T-helper 17 cell (primary cell): ENCODE data around the gene SGPL1. TPM values are rescaled to one million over a fixed set of nuclear protein-coding genes. Genes with fewer than 3 reads are reported as not detected.
"Not testable (repeated sequence)": the region's sequence is repeated elsewhere in the genome, so short reads cannot be mapped to it uniquely, and the experiment has no call there.

ENCODE experiments used
- ATAC-seq: fragments of 150-1000 bp; cut with Tn5 transposase; 2 replicates; pipeline ENCODE4 v1.10.0; 2021; ENCODE audit warnings: mild to moderate bottlenecking, moderate library complexity
- DNase-seq, 3 donors: peaks; one replicate each; pipeline versions ENCODE4 v3.0.0 to v3.0.0-alpha.2; 2020 to 2021
- H3K9me3 ChIP-seq: one replicate; pipeline ENCODE4 v1.7.0; 2013; ENCODE audit warnings: low read length, mild to moderate bottlenecking; ENCODE audit not compliant: control insufficient read depth, poor library complexity, severe bottlenecking
- H3K27ac Mint-ChIP-seq: one replicate; pipeline ENCODE4 v1.8.0; 2022; ENCODE audit warnings: mild to moderate bottlenecking, moderate library complexity, mixed read lengths
- H3K27me3 Mint-ChIP-seq: one replicate; pipeline ENCODE4 v1.8.0; 2022; ENCODE audit warnings: mixed read lengths
- H3K36me3 Mint-ChIP-seq: one replicate; pipeline ENCODE4 v1.8.0; 2022; ENCODE audit warnings: low read depth, mixed read lengths
- H3K4me1 Mint-ChIP-seq: one replicate; pipeline ENCODE4 v1.8.0; 2022; ENCODE audit warnings: mild to moderate bottlenecking, mixed read lengths
- H3K4me3 Mint-ChIP-seq: one replicate; pipeline ENCODE4 v1.8.0; 2022; ENCODE audit warnings: mild to moderate bottlenecking, moderate library complexity, mixed read lengths
- total RNA-seq, 4 donors: library from RNA in 2 of 4; stranded (reverse) in 2 of 4; gene quantifications; one replicate each; pipeline ENCODE4 v1.2.3 and lab custom pipeline; 2022 to 2026

SGPL1 gene
- total RNA-seq, 2 donors from 2014 or later: 21.5 to 22.8 TPM

GRCh38 chr10:70915206-70915605, 99.5 kb downstream of the SGPL1 start:
- no peaks in the 10 kb centered on the region for H3K9me3 ChIP-seq
- DNase-seq (peak in 1 of 3 donors; percentile 3), ATAC-seq (no peak)
- no peak overlapping the region for H3K27ac Mint-ChIP-seq
- H3K27me3 Mint-ChIP-seq: peaks cover 34% of the 10 kb centered on the region
- no peak overlapping the region for H3K4me3 Mint-ChIP-seq
- no peaks in the 10 kb centered on the region for H3K36me3 Mint-ChIP-seq
- H3K4me1 Mint-ChIP-seq: no peaks in the 10 kb centered on the region

DNA sequence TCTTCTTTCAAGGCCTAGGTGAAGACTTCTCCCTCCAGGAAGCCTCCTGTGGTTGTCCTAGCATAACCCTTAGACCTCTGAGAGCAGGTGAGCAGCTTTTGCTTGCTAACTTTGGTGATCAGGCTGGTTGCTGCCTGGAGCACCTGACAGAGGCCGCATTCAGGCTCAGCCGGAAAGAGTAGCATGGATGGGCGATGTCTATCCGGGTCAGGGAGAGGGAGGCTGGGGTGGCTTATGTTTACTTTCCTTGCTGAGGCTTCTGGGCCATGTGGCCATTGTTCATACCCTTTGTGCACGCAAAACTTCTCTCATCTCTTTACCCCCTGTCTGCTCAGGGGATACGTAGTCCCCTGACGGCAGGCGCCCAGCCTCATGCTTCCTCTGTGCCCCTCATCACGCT, 100.1 kb downstream of the SGPL1 start:
- Mint-ChIP-seq H3K4me1 (no peaks in the 10 kb centered on the region), H3K27ac (no peak overlapping the region), H3K36me3 (no peaks in the 10 kb centered on the region), H3K27me3 (peaks cover 34% of the 10 kb centered on the region), H3K4me3 (no peak overlapping the region)
- H3K9me3 ChIP-seq: no peaks in the 10 kb centered on the region
- no peak for DNase-seq
- no peak for ATAC-seq

- no peak for DNase-seq
- Mint-ChIP-seq H3K27me3 (peaks cover 34% of the 10 kb centered on the region), H3K4me1 (no peaks in the 10 kb centered on the region), H3K36me3 (no peaks in the 10 kb centered on the region), H3K27ac (no peak overlapping the region), H3K4me3 (no peak overlapping the region)
- no peak for ATAC-seq
- no peaks in the 10 kb centered on the region for H3K9me3 ChIP-seq
Measured at GRCh38 chr10:70916241-70916640, 100.5 kb downstream of the SGPL1 start.

DNA sequence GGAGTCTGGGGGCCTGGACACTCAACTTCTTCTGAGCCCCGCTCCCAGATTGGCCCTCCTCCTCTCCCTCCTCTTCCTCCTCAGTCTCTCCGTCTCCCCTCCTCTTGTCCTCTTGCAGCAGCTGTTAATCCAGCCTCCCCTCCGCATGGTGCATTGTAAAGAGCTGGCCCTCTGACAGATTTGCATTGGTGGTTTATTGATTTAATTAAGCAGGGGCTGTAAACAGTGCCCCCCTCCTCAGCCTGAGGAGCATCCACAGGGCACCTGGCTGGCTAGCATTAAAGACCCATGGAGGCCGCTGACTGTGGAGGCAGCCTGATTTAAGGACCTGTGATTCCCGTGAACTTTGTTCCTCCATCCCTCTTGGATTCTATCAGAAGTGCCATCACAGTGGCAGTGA, 101.5 kb downstream of the SGPL1 start:
- no peak overlapping the region for H3K27ac Mint-ChIP-seq

GRCh38 chr10:70917635-70918034, 101.9 kb downstream of the SGPL1 start:
- no peaks in the 10 kb centered on the region for H3K4me1 Mint-ChIP-seq
- DNase-seq (no peak), ATAC-seq (no peak)
- H3K27me3 Mint-ChIP-seq: peaks cover 43% of the 10 kb centered on the region
- no peak overlapping the region for H3K27ac Mint-ChIP-seq
- H3K4me3 Mint-ChIP-seq: no peak overlapping the region
- H3K9me3 ChIP-seq: no peaks in the 10 kb centered on the region
- H3K36me3 Mint-ChIP-seq: no peaks in the 10 kb centered on the region

More for the DNA sequence above, 101.5 kb downstream of the SGPL1 start:
- ATAC-seq (no peak), DNase-seq (no peak)
- H3K9me3 ChIP-seq: no peaks in the 10 kb centered on the region
- no peaks in the 10 kb centered on the region for H3K36me3 Mint-ChIP-seq
- no peaks in the 10 kb centered on the region for H3K4me1 Mint-ChIP-seq
- peaks cover 41% of the 10 kb centered on the region for H3K27me3 Mint-ChIP-seq
- H3K4me3 Mint-ChIP-seq: no peak overlapping the region

- no peak for ATAC-seq
- H3K36me3 Mint-ChIP-seq: no peaks in the 10 kb centered on the region
- H3K27ac Mint-ChIP-seq: no peak overlapping the region
- no peak overlapping the region for H3K4me3 Mint-ChIP-seq
- DNase-seq: no peak
- no peaks in the 10 kb centered on the region for H3K9me3 ChIP-seq
- no peaks in the 10 kb centered on the region for H3K4me1 Mint-ChIP-seq
- H3K27me3 Mint-ChIP-seq: peaks cover 43% of the 10 kb centered on the region
Measured at GRCh38 chr10:70918851-70919530, 103.2 kb downstream of the SGPL1 start.

DNA sequence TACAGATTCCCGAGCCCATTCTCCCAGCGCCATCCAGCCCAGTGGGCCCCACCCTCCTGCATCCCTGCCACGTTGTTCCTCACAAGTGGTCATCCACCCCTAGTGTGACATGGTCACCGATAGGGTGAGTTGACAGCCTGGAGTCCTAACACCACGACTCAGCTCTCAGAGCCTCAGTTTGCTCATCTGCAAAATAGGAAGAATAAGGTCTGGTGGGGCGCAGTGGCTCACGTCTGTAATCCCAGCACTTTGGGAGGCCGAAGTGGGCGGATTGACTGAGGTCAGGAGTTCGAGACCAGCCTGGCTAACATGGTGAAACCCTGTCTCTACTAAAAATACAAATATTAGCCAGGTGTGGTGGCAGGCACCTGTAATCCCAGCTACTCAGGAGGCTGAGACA, 104.2 kb downstream of the SGPL1 start:
- not testable (repeated sequence) for H3K4me1 Mint-ChIP-seq, ATAC-seq, H3K4me3 Mint-ChIP-seq, H3K9me3 ChIP-seq, DNase-seq, H3K27ac Mint-ChIP-seq, H3K36me3 Mint-ChIP-seq
- peaks cover 40% of the 10 kb centered on the region for H3K27me3 Mint-ChIP-seq

GRCh38 chr10:70920519-70920918, 104.8 kb downstream of the SGPL1 start:
- Mint-ChIP-seq H3K36me3 (no peaks in the 10 kb centered on the region), H3K27me3 (peaks cover 43% of the 10 kb centered on the region), H3K4me3 (no peak overlapping the region), H3K4me1 (peaks cover 4% of the 10 kb centered on the region), H3K27ac (no peak overlapping the region)
- no peaks in the 10 kb centered on the region for H3K9me3 ChIP-seq
- ATAC-seq (no peak), DNase-seq (no peak)

- Mint-ChIP-seq H3K27ac (no peak overlapping the region), H3K27me3 (peaks cover 35% of the 10 kb centered on the region), H3K4me1 (peaks cover 4% of the 10 kb centered on the region), H3K4me3 (peak overlapping the region; percentile 1), H3K36me3 (no peaks in the 10 kb centered on the region)
- DNase-seq (no peak), ATAC-seq (no peak)
- no peaks in the 10 kb centered on the region for H3K9me3 ChIP-seq
Measured at GRCh38 chr10:70921285-70921684, 105.5 kb downstream of the SGPL1 start.

DNA sequence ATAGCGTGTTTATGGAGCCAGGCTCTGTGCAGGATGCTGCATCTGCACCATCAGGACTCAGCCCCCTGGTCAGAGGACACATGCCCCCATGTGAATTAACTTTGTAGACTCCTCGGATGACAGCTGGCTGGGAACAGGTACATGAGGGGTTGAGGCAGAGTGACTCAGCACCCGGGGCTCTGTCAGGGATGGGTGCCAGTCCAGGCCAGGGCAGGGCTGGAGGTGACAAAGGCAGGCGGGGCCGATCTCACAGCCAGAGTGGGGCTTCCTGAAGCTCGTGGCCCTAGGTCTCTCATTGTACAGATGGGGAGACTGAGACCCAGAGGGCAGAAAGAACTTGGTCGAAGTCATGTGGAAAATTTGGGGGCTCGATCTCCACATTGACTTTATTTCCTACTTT, 107.9 kb downstream of the SGPL1 start:
- H3K36me3 Mint-ChIP-seq: no peaks in the 10 kb centered on the region

GRCh38 chr10:70925377-70926225, 109.9 kb downstream of the SGPL1 start:
- H3K4me3 Mint-ChIP-seq: peak overlapping the region; percentile 49
- H3K27me3 Mint-ChIP-seq: peaks cover 30% of the 10 kb centered on the region

More for the DNA sequence above, 107.9 kb downstream of the SGPL1 start:
- H3K4me1 Mint-ChIP-seq: peaks cover 5% of the 10 kb centered on the region
- ATAC-seq (no peak), DNase-seq (no peak)
- H3K27me3 Mint-ChIP-seq: peaks cover 31% of the 10 kb centered on the region
- no peaks in the 10 kb centered on the region for H3K9me3 ChIP-seq
- H3K27ac Mint-ChIP-seq: no peak overlapping the region
- no peak overlapping the region for H3K4me3 Mint-ChIP-seq

DNA sequence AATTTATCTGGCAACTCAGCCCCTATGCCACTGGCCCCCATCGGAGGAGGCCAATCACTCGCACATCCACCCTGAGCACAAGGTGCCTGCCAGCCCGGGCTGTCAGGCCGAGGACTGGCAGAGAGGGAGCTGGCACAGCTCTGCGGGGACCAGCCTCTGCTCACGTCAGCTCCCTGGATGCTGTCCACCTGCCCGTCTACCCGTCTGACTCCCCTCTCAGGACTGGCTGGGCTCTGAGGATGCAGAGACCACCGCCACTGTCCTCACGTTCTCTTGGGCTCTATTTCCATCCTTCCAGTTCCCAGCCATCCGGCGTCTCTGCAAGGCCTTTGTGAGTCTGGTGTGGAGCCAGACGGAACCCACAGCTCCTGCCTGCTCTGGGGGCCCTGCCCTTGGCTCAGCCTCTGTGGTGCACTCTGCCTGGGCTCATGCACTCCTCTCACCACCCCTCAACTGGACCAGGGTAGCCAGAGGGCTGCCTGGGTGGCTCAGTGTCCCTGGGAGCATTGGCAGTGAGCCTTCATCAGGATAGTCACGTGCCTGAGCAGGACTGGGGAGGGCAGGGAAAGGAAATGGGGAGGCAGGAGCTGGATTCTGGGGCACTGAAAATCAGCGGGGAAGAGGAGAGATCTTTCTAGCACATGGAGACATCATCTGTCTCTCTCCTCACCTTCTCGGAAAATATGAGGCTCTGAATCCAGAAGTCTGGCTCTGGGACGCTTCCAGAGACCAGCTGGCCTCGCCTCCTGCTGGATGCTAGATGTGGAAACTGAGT, 110.7 kb downstream of the SGPL1 start:
- peaks cover 30% of the 10 kb centered on the region for H3K27me3 Mint-ChIP-seq
- no peaks in the 10 kb centered on the region for H3K9me3 ChIP-seq
- H3K27ac Mint-ChIP-seq: no peak overlapping the region
- no peak overlapping the region for H3K4me3 Mint-ChIP-seq
- ATAC-seq: no peak
- no peaks in the 10 kb centered on the region for H3K36me3 Mint-ChIP-seq
- peaks cover 5% of the 10 kb centered on the region for H3K4me1 Mint-ChIP-seq
- DNase-seq: no peak

More at GRCh38 chr10:70925377-70926225, 109.9 kb downstream of the SGPL1 start:
- ATAC-seq (peak; percentile 72), DNase-seq (peak; percentile 22 to 56 (median 23))
- Mint-ChIP-seq H3K4me1 (peaks cover 5% of the 10 kb centered on the region), H3K27ac (no peak overlapping the region), H3K36me3 (no peaks in the 10 kb centered on the region)
- no peaks in the 10 kb centered on the region for H3K9me3 ChIP-seq
